NK-92 (cell line): ENCODE results near the gene CNGA4.
"Not testable (repeated sequence)": the region's sequence is repeated elsewhere in the genome, so short reads cannot be mapped to it uniquely, and the experiment has no call there.

Experiments
- DNase-seq: peaks from one replicate; lab custom pipeline; 2025; ENCODE audit not compliant: unreplicated experiment; lab: John Stamatoyannopoulos, UW

Gene CNGA4

DNA sequence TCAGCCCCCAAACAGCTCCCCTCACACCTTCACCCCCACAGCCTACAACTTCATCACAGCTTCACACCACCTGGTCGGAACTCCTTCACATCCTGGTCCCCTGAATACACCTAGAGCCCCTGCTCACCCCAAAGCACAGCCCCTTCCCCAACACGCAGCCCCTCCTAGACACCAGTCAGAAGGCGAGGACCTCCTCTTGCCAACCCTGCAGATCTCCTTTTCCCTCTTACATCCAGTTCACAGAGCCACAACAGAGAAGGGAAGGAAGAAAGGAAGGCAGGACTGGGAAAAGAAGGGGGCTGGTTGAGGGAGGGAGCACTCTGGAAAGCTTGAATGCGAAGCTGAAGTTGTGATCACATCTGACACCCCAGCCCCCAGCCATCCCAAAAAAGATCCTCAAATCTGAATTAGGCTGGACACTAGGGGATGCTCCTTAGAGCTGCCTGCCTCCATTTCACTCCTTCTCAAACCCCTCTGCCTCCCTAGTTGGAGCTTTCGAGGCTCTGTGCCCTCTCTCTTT is 21.4 kb downstream of the CNGA4 start:
- DNase-seq: no peak

DNA sequence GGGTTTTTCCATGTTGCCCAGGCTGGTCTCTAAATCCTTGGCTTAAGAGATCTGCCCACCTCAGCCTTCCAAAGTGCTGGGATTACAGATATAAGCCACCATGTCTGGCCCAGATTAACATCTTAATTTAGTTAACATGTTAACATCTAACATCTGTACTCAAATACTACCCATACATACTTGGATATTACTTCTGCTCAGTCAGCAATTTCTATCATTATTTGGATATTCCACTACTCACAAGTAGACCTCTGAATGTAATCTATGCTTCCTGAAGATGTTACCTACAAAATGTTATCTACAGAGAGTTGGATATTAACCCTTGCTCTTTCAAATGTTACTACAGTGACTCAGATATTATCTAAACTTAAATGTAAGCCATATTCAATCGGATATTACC is 24.8 kb downstream of the CNGA4 start:
- no peak for DNase-seq

DNA sequence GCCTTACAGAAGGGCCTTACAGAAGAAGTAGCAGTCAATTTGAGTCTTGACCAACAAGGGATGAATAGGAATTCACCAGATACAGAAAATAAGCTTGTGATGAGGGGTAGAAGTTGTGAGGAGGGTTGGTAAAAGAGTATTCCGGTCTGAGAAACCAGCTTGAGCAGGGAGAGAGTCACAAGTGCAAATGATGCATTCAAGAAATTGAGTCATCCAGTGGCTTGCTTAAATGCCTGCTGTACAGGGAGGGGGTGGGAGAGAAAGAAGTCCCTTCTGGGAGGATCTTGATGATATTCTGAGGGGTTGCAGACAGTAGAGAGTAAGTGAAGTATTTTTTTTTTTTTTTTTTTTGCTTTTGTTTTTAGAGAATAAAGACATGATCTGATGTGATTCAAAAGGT is 29.9 kb downstream of the CNGA4 start:
- DNase-seq: no peak

DNA sequence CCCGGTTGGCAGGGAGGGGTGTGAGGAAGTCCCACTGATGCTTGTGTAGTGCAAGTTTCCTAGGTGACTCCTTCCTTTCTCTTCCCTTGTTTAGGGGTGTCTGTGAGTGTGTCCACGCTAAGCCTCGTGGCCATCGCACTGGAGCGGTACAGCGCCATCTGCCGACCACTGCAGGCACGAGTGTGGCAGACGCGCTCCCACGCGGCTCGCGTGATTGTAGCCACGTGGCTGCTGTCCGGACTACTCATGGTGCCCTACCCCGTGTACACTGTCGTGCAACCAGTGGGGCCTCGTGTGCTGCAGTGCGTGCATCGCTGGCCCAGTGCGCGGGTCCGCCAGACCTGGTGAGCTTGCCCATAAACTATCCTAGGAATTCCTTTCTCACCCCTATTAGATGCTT is 31.1 kb downstream of the CNGA4 start:
- DNase-seq: no peak

DNA sequence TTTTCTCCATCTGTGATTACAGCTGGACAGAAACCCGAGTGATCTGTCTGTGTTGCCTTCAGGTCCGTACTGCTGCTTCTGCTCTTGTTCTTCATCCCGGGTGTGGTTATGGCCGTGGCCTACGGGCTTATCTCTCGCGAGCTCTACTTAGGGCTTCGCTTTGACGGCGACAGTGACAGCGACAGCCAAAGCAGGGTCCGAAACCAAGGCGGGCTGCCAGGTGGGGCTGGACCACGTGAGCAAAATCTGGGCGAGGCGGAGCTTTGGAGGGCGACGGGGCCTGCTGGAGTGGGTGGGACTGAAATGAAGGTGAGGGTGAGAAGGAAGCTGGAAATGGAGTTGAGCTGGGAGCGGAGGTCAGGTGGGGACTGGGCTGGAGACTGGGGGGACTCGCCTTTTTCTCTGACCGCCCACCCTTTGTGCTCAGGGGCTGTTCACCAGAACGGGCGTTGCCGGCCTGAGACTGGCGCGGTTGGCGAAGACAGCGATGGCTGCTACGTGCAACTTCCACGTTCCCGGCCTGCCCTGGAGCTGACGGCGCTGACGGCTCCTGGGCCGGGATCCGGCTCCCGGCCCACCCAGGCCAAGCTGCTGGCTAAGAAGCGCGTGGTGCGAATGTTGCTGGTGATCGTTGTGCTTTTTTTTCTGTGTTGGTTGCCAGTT is 31.8 kb downstream of the CNGA4 start:
- no peak for DNase-seq

DNA sequence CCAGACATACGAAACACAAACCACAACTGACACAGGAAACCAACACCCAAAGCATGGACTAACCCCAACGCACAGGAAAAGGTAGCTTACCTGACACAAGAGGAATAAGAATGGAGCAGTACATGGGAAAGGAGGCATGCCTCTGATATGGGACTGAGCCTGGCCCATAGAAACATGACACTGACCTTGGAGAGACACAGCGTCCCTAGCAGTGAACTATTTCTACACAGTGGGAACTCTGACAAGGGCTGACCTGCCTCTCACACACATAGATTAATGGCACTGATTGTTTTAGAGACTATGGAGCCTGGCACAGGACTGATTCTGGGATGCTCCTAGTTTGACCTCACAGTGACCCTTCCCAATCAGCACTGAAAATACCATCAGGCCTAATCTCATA is 32.7 kb downstream of the CNGA4 start:
- DNase-seq: no peak

DNA sequence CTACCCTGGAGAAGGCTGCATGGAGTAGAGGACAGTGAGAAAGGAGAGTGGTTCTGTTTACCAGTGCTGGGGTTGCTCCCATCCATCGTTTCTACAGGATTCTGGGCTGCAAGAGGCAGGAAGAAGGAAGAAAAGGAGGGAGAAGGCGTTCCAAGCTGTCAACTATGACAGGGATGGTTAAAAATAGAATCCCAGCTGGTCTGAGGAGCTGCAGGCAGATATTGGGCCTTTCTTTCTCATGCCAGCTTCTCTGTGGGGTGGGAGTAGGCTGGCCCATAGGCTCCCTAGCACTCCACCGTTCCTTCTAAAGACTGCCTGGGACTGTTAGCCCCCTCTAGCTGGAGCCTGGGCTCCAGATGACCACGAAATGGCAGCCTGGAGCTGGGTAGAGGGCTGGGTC is 34.3 kb downstream of the CNGA4 start:
- DNase-seq: no peak

DNA sequence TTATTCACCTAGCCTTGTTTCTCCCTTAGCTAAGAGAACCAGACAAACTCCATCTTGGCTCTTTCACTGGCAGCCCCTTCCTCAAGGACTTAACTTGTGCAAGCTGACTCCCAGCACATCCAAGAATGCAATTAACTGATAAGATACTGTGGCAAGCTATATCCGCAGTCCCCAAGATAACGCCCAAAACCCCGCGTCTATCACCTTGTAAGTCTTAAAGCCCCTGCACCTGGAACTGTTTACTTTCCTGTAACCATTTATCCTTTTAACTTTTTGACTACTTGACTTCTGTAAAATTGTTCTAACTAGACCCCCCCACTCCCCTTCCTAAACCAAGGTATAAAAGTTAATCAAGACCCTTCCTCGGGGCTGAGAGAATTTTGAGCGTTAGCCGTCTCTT is 41.9 kb downstream of the CNGA4 start:
- DNase-seq: not testable (repeated sequence)

DNA sequence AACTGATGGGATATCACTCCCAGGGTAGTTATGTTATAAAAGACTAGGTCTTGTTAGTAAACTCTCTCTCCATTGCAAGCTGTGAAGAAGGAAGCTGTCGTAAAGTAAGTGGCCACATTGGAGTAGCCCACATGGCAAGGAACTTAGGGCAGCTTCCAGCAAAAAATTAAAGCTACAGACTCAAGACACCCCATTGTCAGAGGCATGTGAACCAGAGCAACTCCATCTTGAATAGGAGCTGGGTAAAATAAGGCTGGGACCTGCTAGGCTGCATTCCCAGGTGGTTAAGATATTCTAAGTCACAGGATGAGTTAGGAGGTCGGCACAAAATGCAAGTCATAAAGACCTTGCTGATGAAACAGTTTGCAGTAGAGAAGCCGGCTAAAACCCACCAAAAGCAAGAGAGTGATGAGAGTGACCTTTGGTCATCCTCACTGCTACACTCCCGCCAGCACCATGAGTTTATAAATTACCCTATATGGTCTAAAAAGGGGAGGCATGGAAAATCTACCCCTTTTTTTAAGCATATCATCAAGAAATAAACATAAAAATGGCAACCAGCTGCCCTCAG is 44.6 kb downstream of the CNGA4 start:
- no peak for DNase-seq

DNA sequence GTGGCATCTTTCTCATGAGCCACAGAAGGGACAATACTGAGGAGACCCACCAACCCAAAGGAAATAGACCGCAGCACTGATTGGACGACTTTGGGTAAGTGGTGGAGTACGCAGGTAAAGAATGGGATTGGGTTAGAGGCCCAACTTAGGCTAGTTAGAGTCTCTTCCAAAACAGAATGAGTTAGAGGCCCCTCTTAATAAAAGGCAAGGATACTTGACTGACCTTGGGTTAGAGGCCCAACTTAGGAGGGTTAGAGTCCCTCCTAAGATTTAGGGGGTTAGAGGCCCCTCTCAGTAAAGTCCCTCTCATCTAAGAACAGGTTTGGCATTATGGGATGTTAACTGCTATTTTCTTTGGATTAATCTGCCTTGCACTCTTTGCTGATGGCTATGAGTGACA is 45.4 kb downstream of the CNGA4 start:
- no peak for DNase-seq

DNA sequence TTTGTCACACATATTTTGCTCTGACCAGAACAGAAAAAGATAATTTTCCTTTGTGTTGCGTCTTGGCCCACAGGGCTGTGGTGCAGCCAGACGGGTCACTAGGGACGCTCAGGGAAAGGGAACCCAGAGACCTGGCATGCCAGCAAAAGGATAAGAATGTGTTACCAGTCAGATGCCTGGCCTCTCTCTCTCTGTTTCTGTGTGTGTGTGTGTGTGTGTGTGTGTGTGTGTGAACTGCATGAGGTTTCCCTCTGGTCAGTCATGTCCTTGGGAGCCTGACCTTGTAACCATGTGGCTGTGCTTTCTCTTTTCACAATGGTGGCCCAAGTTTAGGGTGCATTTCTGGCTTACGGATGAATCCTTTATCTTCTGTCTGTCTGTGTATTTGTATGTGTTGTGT is 46.1 kb downstream of the CNGA4 start:
- no peak for DNase-seq
